Mesothelial cell of epicardium (in vitro differentiated cells): ENCODE data around the gene BCO1. TPM values are rescaled to one million over a fixed set of nuclear protein-coding genes. Genes with fewer than 3 reads are reported as not detected.

Experiments used
- DNase-seq, 2 experiments: peaks; one replicate each; pipeline ENCODE4 v3.0.0; 2021; ENCODE audit warnings: low spot score in 2 of 2; ENCODE audit not compliant: unreplicated experiment in 2 of 2
- H3K27ac Mint-ChIP-seq: 2 replicates; pipeline ENCODE4 v1.8.0; 2021; ENCODE audit warnings: mixed read lengths
- H3K27me3 Mint-ChIP-seq: 2 replicates; pipeline ENCODE4 v1.8.0; 2021; ENCODE audit warnings: low read depth, mixed read lengths
- H3K36me3 Mint-ChIP-seq: 2 replicates; pipeline ENCODE4 v1.8.0; 2021; ENCODE audit warnings: mixed read lengths
- H3K4me1 Mint-ChIP-seq: 2 replicates; pipeline ENCODE4 v1.8.0; 2021; ENCODE audit warnings: mixed read lengths
- H3K4me3 Mint-ChIP-seq: 2 replicates; pipeline ENCODE4 v1.8.0; 2021; ENCODE audit warnings: mild to moderate bottlenecking, moderate library complexity, mixed read lengths
- H3K9me3 Mint-ChIP-seq: 2 replicates; pipeline ENCODE4 v1.8.0; 2021; ENCODE audit warnings: mixed read lengths
- CTCF ChIP-seq: fragments of 200-600 bp; sonication (generic); IDR thresholded peaks from one replicate; pipeline ENCODE4 v1.5.0; 2021; ENCODE audit warnings: antibody characterized with exemption; ENCODE audit not compliant: unreplicated experiment
- total RNA-seq: library from RNA; stranded (reverse); gene quantifications from 3 replicates; pipeline ENCODE4 v1.2.1, GENCODE V29; 2021

BCO1 gene
- total RNA-seq, 1 donor from 2014 or later = not detected

GRCh38 chr16:81277541-81278080 is 39.1 kb downstream of the BCO1 start:
- H3K27ac Mint-ChIP-seq = peak overlapping the region; percentile 96
- peak overlapping the region; percentile 1 for H3K4me3 Mint-ChIP-seq
- H3K27me3 Mint-ChIP-seq = no peaks in the 10 kb centered on the region
- DNase-seq = peak; percentile 26 to 56
- peaks cover 32% of the 10 kb centered on the region for H3K4me1 Mint-ChIP-seq
- no peak for TF ChIP-seq CTCF
- H3K36me3 Mint-ChIP-seq = no peaks in the 10 kb centered on the region
- no peaks in the 10 kb centered on the region for H3K9me3 Mint-ChIP-seq

DNA sequence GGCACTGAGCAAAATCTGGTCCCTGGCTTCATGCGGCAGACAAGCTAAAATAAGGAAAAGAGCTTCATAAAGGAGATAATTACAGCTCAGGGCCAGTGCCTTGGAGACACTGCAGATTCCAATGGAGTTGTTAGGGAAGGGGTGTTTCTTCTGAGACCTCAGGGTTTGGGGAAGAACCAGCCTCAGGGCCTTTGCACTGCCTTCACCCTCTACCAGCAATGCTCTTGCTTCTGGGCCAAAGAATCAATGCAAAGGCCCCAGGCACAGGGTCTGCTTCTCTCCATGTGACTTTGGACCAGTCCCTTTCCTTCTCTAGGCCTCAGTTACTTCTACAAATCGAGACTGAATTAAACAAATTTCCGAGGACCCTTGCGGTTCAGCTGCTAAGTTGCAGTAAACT is 40.0 kb downstream of the BCO1 start:
- H3K4me1 Mint-ChIP-seq = peaks cover 30% of the 10 kb centered on the region
- H3K36me3 Mint-ChIP-seq = no peaks in the 10 kb centered on the region
- no peaks in the 10 kb centered on the region for H3K9me3 Mint-ChIP-seq
- no peak for DNase-seq
- H3K4me3 Mint-ChIP-seq = no peak overlapping the region
- TF ChIP-seq CTCF = no peak
- no peaks in the 10 kb centered on the region for H3K27me3 Mint-ChIP-seq
- peak overlapping the region; percentile 96 for H3K27ac Mint-ChIP-seq

DNA sequence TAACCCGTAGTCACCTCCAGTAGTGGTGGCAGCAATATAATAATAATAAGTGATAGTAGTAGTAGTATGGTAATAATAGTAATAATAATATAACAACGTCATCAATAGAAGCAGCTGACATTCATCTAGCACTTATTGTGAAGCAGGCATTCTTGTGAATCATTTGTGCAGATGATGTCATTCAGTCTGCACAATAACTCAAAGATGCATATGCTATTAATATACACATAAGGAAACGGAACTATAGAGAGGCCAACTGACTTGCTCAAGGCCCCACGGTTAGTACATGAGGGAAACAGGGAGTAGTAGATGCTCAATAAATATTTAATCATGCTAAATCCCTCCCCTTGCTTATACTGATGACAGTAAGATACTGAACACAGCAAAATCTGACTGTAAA is 40.9 kb downstream of the BCO1 start:
- TF ChIP-seq CTCF = no peak
- H3K4me1 Mint-ChIP-seq = peaks cover 25% of the 10 kb centered on the region
- H3K27me3 Mint-ChIP-seq = no peaks in the 10 kb centered on the region
- peak overlapping the region; percentile 71 for H3K27ac Mint-ChIP-seq
- no peaks in the 10 kb centered on the region for H3K36me3 Mint-ChIP-seq
- no peak overlapping the region for H3K4me3 Mint-ChIP-seq
- DNase-seq = no peak
- H3K9me3 Mint-ChIP-seq = no peaks in the 10 kb centered on the region

DNA sequence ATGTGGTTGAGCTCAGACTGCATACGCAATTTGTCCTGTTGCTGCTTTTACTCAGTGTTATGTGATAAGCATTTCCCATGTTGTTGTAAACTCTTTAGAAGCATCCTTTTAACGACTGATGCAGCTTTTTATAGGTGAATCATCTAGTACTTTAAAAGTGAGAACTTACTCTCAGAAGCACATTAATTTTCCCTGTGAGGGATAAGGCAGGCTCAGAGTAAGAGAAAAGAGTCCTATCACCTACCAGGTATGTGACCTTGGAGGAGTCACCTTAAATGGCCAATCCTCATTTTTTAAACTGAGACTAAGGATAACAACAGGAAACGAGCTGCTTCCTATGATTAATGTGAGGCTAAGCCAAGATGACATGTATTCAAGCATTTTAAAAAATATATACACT is 41.9 kb downstream of the BCO1 start:
- no peak for DNase-seq
- Mint-ChIP-seq H3K4me3 (no peak overlapping the region), H3K9me3 (no peaks in the 10 kb centered on the region), H3K36me3 (no peaks in the 10 kb centered on the region), H3K4me1 (peaks cover 22% of the 10 kb centered on the region), H3K27ac (peak overlapping the region; percentile 93), H3K27me3 (no peaks in the 10 kb centered on the region)
- TF ChIP-seq CTCF = no peak

GRCh38 chr16:81283044-81283443 is 44.6 kb downstream of the BCO1 start:
- Mint-ChIP-seq H3K4me3 (no peak overlapping the region), H3K36me3 (no peaks in the 10 kb centered on the region), H3K4me1 (peaks cover 11% of the 10 kb centered on the region), H3K27ac (no peak overlapping the region), H3K9me3 (no peaks in the 10 kb centered on the region), H3K27me3 (no peaks in the 10 kb centered on the region)
- no peak for TF ChIP-seq CTCF
- DNase-seq = no peak
